ENCODE results near the gene FKBP5. TPM values are rescaled to one million over a fixed set of nuclear protein-coding genes. Genes with fewer than 3 reads are reported as not detected.
"Not testable (repeated sequence)": the region's sequence is repeated elsewhere in the genome, so short reads cannot be mapped to it uniquely, and the experiment has no call there.

FKBP5 gene
- total RNA-seq, 1 experiment from 2014 or later, result 33.9 TPM

DNA sequence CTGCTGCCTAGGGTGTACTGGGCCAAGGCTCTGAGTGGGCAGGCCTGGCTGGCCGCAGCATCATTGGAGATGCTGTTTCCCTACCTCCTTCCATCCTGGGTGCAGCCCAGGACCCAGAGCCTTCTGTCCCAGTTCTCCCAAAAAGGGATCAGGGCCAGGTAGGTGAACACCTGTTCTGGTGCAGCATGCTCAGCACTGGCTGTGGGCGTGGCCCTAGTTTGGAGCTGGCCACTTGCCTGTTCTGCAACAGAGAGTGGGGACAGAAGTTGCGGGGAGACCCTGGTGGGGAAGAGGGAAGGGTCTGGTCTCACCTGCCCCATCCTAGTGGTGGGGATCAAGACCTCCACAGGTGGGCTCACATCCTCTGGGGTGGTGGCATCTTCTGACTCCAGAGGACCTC is 46.7 kb upstream of the FKBP5 start:
- no peaks in the 10 kb centered on the region for H3K79me1 ChIP-seq (ENCODE audit: insufficient read depth, low read depth, low read length, poor library complexity, severe bottlenecking)
- no CpG with 5 or more reads among the region's 3 CpGs for WGBS (ENCODE audit: extremely low coverage, insufficient read length, low lambda C conversion rate)

DNA sequence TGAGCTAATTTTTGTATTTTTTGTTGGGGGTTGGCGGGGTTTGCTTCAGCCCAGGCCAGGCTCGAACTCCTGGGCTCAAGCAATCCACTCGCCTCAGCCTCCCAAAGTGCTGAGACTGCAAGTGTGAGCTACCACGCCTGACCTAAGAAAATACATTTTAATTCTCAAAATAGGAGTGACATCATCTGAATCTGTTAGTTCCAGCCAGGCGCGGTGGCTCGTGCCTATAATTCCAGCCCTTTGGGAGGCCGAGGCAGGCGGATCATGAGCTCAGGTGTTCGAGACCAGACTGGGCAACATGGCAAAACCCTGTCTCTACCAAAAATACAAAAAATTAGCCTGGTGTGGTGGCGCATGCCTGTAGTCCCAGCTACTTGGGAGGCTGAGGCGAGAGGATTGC is 45.6 kb upstream of the FKBP5 start:
- H2AK5ac ChIP-seq (ENCODE audit: insufficient read length, low read length); H3K4me1 ChIP-seq (ENCODE audit: insufficient read depth, low read length); H3K4me2 ChIP-seq (ENCODE audit: insufficient read depth, insufficient read length, low read length); H3K56ac ChIP-seq (ENCODE audit: insufficient read length, low read depth, low read length); H3K23me2 ChIP-seq (ENCODE audit: insufficient read length, low read depth, low read length, poor library complexity, severe bottlenecking); H3K36me3 Mint-ChIP-seq (ENCODE audit: insufficient read depth in 1 of 3, low read depth in 3 of 3); H4K20me1 ChIP-seq (ENCODE audit: control insufficient read depth, insufficient read depth, insufficient read length); DNase-seq; H3T11ph ChIP-seq (ENCODE audit: low read length); H3K27ac Mint-ChIP-seq; H3K27me3 ChIP-seq (ENCODE audit: insufficient read depth, low read length); H2BK12ac ChIP-seq (ENCODE audit: insufficient read length, low read depth, low read length); H3K9me3 Mint-ChIP-seq; H4K5ac ChIP-seq (ENCODE audit: insufficient read length, low read depth, low read length); H2BK5ac ChIP-seq (ENCODE audit: insufficient read length, low read length); H2BK15ac ChIP-seq (ENCODE audit: low read depth, low read length); H3K4me3 Mint-ChIP-seq; H2BK120ac ChIP-seq (ENCODE audit: low read depth, low read length, poor library complexity, severe bottlenecking); H3K27ac ChIP-seq (ENCODE audit: insufficient read length, low read depth, low read length); H4K8ac ChIP-seq (replicated peaks; ENCODE audit: insufficient read length, low read depth, low read length); H2AFZ ChIP-seq (ENCODE audit: low read length); H3K4ac ChIP-seq (ENCODE audit: low read depth, low read length); H3K79me2 ChIP-seq (ENCODE audit: insufficient read depth, low read length); H3K27me3 Mint-ChIP-seq (ENCODE audit: low read depth); H2BK20ac ChIP-seq (ENCODE audit: low read depth, low read length, poor library complexity, severe bottlenecking); H3K9me3 ChIP-seq (ENCODE audit: control insufficient read depth, low read depth, low read length); H4K91ac ChIP-seq (ENCODE audit: insufficient read length, low read depth, low read length); H3K9ac ChIP-seq (ENCODE audit: extremely low read depth, insufficient read length, low read length); H3K18ac ChIP-seq (ENCODE audit: insufficient read length, low read depth, low read length); H3K23ac ChIP-seq (ENCODE audit: insufficient read length, low read depth, low read length); H3K79me1 ChIP-seq (ENCODE audit: insufficient read depth, low read depth, low read length, poor library complexity, severe bottlenecking); H3K14ac ChIP-seq (ENCODE audit: insufficient read depth, low read length): not testable (repeated sequence)
- no CpG with 5 or more reads among the region's 12 CpGs for WGBS (ENCODE audit: extremely low coverage, insufficient read length, low lambda C conversion rate)
- peaks cover 57 to 58% of the 10 kb centered on the region in 2 experiments for H3K4me1 Mint-ChIP-seq

More for the DNA sequence above, 46.7 kb upstream of the FKBP5 start:
- Mint-ChIP-seq H3K36me3 (ENCODE audit: insufficient read depth in 1 of 3, low read depth in 3 of 3) (no peaks in the 10 kb centered on the region), H3K27me3 (ENCODE audit: low read depth) (no peaks in the 10 kb centered on the region), H3K9me3 (no peaks in the 10 kb centered on the region), H3K4me1 (peaks cover 62% of the 10 kb centered on the region in 2 experiments), H3K4me3 (no peak overlapping the region), H3K27ac (no peak overlapping the region; a peak in 1 of 7 replicates)
- no peak overlapping the region for H2BK120ac ChIP-seq (ENCODE audit: low read depth, low read length, poor library complexity, severe bottlenecking)
- no peak overlapping the region for H4K5ac ChIP-seq (ENCODE audit: insufficient read length, low read depth, low read length)
- no peak overlapping the region for H3K4ac ChIP-seq (ENCODE audit: low read depth, low read length)
- H3T11ph ChIP-seq (ENCODE audit: low read length), result no peak overlapping the region
- no peak overlapping the region for H3K4me2 ChIP-seq (ENCODE audit: insufficient read depth, insufficient read length, low read length)
- no peak overlapping the region for H2BK5ac ChIP-seq (ENCODE audit: insufficient read length, low read length)
- H2AK5ac ChIP-seq (ENCODE audit: insufficient read length, low read length), result no peak overlapping the region
- H2BK15ac ChIP-seq (ENCODE audit: low read depth, low read length), result no peak overlapping the region; the same call in 1 of the 2 replicates
- H3K79me2 ChIP-seq (ENCODE audit: insufficient read depth, low read length), result no peaks in the 10 kb centered on the region
- H4K91ac ChIP-seq (ENCODE audit: insufficient read length, low read depth, low read length), result no peak overlapping the region
- no peak overlapping the region for H3K9ac ChIP-seq (ENCODE audit: extremely low read depth, insufficient read length, low read length)
- H3K23me2 ChIP-seq (ENCODE audit: insufficient read length, low read depth, low read length, poor library complexity, severe bottlenecking), result peaks cover 3% of the 10 kb centered on the region
- H2BK20ac ChIP-seq (ENCODE audit: low read depth, low read length, poor library complexity, severe bottlenecking), result no peak overlapping the region
- TF ChIP-seq, protein P1, sequence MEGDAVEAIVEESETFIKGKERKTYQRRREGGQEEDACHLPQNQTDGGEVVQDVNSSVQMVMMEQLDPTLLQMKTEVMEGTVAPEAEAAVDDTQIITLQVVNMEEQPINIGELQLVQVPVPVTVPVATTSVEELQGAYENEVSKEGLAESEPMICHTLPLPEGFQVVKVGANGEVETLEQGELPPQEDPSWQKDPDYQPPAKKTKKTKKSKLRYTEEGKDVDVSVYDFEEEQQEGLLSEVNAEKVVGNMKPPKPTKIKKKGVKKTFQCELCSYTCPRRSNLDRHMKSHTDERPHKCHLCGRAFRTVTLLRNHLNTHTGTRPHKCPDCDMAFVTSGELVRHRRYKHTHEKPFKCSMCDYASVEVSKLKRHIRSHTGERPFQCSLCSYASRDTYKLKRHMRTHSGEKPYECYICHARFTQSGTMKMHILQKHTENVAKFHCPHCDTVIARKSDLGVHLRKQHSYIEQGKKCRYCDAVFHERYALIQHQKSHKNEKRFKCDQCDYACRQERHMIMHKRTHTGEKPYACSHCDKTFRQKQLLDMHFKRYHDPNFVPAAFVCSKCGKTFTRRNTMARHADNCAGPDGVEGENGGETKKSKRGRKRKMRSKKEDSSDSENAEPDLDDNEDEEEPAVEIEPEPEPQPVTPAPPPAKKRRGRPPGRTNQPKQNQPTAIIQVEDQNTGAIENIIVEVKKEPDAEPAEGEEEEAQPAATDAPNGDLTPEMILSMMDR (conservative IDR thresholded peaks at IDR 0.05), result no peak
- no peak overlapping the region for H2AFZ ChIP-seq (ENCODE audit: low read length)
- H3K18ac ChIP-seq (ENCODE audit: insufficient read length, low read depth, low read length), result no peak overlapping the region
- no peak overlapping the region for H3K23ac ChIP-seq (ENCODE audit: insufficient read length, low read depth, low read length)
- H3K4me1 ChIP-seq (ENCODE audit: insufficient read depth, low read length), result peaks cover 10% of the 10 kb centered on the region
- no peak overlapping the region for H2BK12ac ChIP-seq (ENCODE audit: insufficient read length, low read depth, low read length)
- H4K8ac ChIP-seq (replicated peaks; ENCODE audit: insufficient read length, low read depth, low read length), result no peak overlapping the region
- H3K27ac ChIP-seq (ENCODE audit: insufficient read length, low read depth, low read length), result no peak overlapping the region
- H4K20me1 ChIP-seq (ENCODE audit: control insufficient read depth, insufficient read depth, insufficient read length), result no peaks in the 10 kb centered on the region
- H3K9me3 ChIP-seq (ENCODE audit: control insufficient read depth, low read depth, low read length), result no peaks in the 10 kb centered on the region
- no peak overlapping the region for H3K56ac ChIP-seq (ENCODE audit: insufficient read length, low read depth, low read length)
- H3K14ac ChIP-seq (ENCODE audit: insufficient read depth, low read length), result no peak overlapping the region
- no peak for DNase-seq
- H3K27me3 ChIP-seq (ENCODE audit: insufficient read depth, low read length), result no peaks in the 10 kb centered on the region
